H1 (cell line): Measurements from ENCODE around the gene ATP8B3. TPM values are rescaled to one million over a fixed set of nuclear protein-coding genes. Genes with fewer than 3 reads are reported as not detected.
A peak's percentile ranks its signal among the peaks of the same experiment; 100 is the strongest.

Experiments
- BCL11A ChIP-seq, 2 experiments: IDR thresholded peaks; one replicate each; pipeline ENCODE4 v1.6.1; 2011; ENCODE audit warnings: low read depth in 2 of 2, low read length in 2 of 2, mild to moderate bottlenecking in 2 of 2
- HDAC2 ChIP-seq, 2 experiments: fragments of 300-600 bp in 1 of 2; sonication (generic) in 1 of 2; IDR thresholded peaks; 2 replicates each; pipeline ENCODE4 v1.6.1; 2011 to 2012; ENCODE audit warnings: low read depth in 2 of 2, low read length in 2 of 2, mild to moderate bottlenecking in 2 of 2, moderate library complexity in 2 of 2, borderline replicate concordance in 1 of 2, inconsistent platforms in 1 of 2
- JUND ChIP-seq: IDR thresholded peaks from 2 replicates; pipeline ENCODE4 v1.6.1; 2011; ENCODE audit warnings: mild to moderate bottlenecking, improper control_type of control experiment, low read length
- POU5F1 ChIP-seq: IDR thresholded peaks from 2 replicates; pipeline ENCODE4 v1.6.1; 2011; ENCODE audit warnings: low read depth, mild to moderate bottlenecking, low read length, moderate library complexity
- SAP30 ChIP-seq: fragments of 300-600 bp; sonication (generic); IDR thresholded peaks from 2 replicates; pipeline ENCODE4 v1.7.1; 2012; ENCODE audit warnings: low read length, moderate library complexity, mild to moderate bottlenecking, inconsistent platforms; ENCODE audit not compliant: insufficient read depth, insufficient replicate concordance
- SIRT6 ChIP-seq: IDR thresholded peaks from one replicate; pipeline ENCODE4 v1.7.1; 2012; ENCODE audit warnings: low read length, inconsistent platforms
- SIX5 ChIP-seq: IDR thresholded peaks from 2 replicates; pipeline ENCODE4 v1.6.1; 2011; ENCODE audit warnings: mild to moderate bottlenecking, low read depth, low read length
- polyA plus RNA-seq, 7 experiments: library from polyadenylated mRNA; depleted of rRNA in 3 of 7; stranded (reverse) in 5 of 7; unstranded in 2 of 7; fragments of >200 nt in 5 of 7; fragments of 200-250 nt in 2 of 7; gene quantifications; 1 replicate in 5 of 7; 2 replicates in 1 of 7; 4 replicates in 1 of 7; pipeline versions ENCODE4 v1.2.1 to v1.2.3, GENCODE V29; 2011 to 2013; ENCODE audit warnings: missing spikeins in 2 of 7, mixed read lengths in 2 of 7
- total RNA-seq: library from RNA; stranded (reverse); fragmentation: NEBNext Ultra II Directional; extraction: Animal tissue kit (Norgen Biotek cat#: 25700); gene quantifications from 2 replicates; pipeline ENCODE4 v1.2.1, GENCODE V29; 2021

ATP8B3 gene
- total and polyA plus RNA-seq, 2 of the 8 experiments (the other 6 are each of a cell fraction or from before 2014, with no cell fraction given): 4.1 to 9.3 TPM

GRCh38 chr19:1812426-1813191 is 533 bp upstream of the ATP8B3 start (continued):
- TF ChIP-seq HDAC2 (IDR thresholded peaks at IDR 0.05; ENCODE audit: borderline replicate concordance in 1 of 2, low read depth in 2 of 2, low read length in 2 of 2): no peak
- TF ChIP-seq SAP30: peak; percentile 39
- TF ChIP-seq JUND: no peak
- TF ChIP-seq SIRT6: no peak
- TF ChIP-seq BCL11A (IDR thresholded peaks at IDR 0.05; ENCODE audit: low read depth in 2 of 2, low read length in 2 of 2): no peak
- no peak for TF ChIP-seq POU5F1
- TF ChIP-seq SIX5: no peak
